Endothelial cell of umbilical vein (primary cell): ENCODE results near the gene HOXD10. TPM values are rescaled to one million over a fixed set of nuclear protein-coding genes. Genes with fewer than 3 reads are reported as not detected.

Source experiments
- BruUV-seq: library from RNA; stranded (reverse); fragments of 400-500 nt; replicated peaks from 2 replicates; lab custom pipeline; 2021; lab: Mats Ljungman, UMichigan
- CTCF ChIA-PET: fragments of 300-600, 350-600 bp; sonication (Branson Sonifier 250); formaldehyde crosslinking; loops from one replicate; lab custom pipeline; 2021; ENCODE audit warnings: antibody characterized with exemption, inconsistent platforms; lab: Charles Lee
- POLR2A ChIA-PET: fragments of 300-600, 350-600 bp; sonication (Branson Sonifier 250); formaldehyde crosslinking; loops from one replicate; lab custom pipeline; 2021; ENCODE audit warnings: antibody characterized with exemption, inconsistent platforms; lab: Charles Lee
- DNase-seq: peaks from one replicate; pipeline ENCODE4 v3.0.0-alpha.2; 2011; ENCODE audit warnings: low read depth, low spot score
- FAIRE-seq: peaks from 2 replicates; lab custom pipeline; 2011; peaks lifted over from hg19 to GRCh38; lab: Jason Lieb, UNC
- H2AFZ ChIP-seq: 2 replicates; pipeline ENCODE4 v1.6.0; 2012; ENCODE audit warnings: low read depth, low read length, control low read depth, inconsistent platforms
- H3K27ac ChIP-seq: 2 replicates; pipeline ENCODE4 v1.5.1; 2011; ENCODE audit warnings: low read depth, mild to moderate bottlenecking, control low read depth, low read length, moderate library complexity; ENCODE audit not compliant: insufficient read depth
- H3K27me3 ChIP-seq, 2 experiments: 2 replicates each; pipeline versions ENCODE4 v1.6.0 to v1.6.1; 2011; ENCODE audit warnings: low read length in 2 of 2, mixed read lengths in 1 of 2; ENCODE audit not compliant: control insufficient read depth in 2 of 2, insufficient read depth in 2 of 2
- H3K36me3 ChIP-seq, 2 experiments: 2 replicates in 1 of 2; 3 replicates in 1 of 2; pipeline ENCODE4 v1.5.1; 2011; ENCODE audit warnings: low read length in 2 of 2, mild to moderate bottlenecking in 1 of 2, moderate library complexity in 1 of 2; ENCODE audit not compliant: control insufficient read depth in 2 of 2, insufficient read depth in 2 of 2; ENCODE audit errors: extremely low read depth in 1 of 2
- H3K4me1 ChIP-seq: 3 replicates; pipeline ENCODE4 v1.5.1; 2011; ENCODE audit warnings: mild to moderate bottlenecking, low read length; ENCODE audit not compliant: control insufficient read depth, insufficient read depth; ENCODE audit errors: extremely low read depth
- H3K4me2 ChIP-seq: 2 replicates; pipeline ENCODE4 v1.6.1; 2011; ENCODE audit warnings: low read length, control low read depth, mixed read lengths; ENCODE audit not compliant: insufficient read depth
- H3K4me3 ChIP-seq, 3 experiments: fragments of 200-600 bp in 1 of 3; sonication (generic), shearing (Covaris generic) in 1 of 3; replicated peaks in 1 of 3; 2 replicates each; pipeline ENCODE4 v1.5.1; 2011 to 2016; ENCODE audit warnings: control low read depth in 3 of 3, low read length in 3 of 3, mild to moderate bottlenecking in 2 of 3, inconsistent platforms in 1 of 3, low read depth in 1 of 3, moderate library complexity in 1 of 3; ENCODE audit not compliant: insufficient read depth in 1 of 3
- H3K79me2 ChIP-seq: 2 replicates; pipeline ENCODE4 v1.6.0; 2012; ENCODE audit warnings: low read length, inconsistent platforms; ENCODE audit not compliant: control insufficient read depth, insufficient read depth
- H3K9ac ChIP-seq: replicated peaks from 2 replicates; pipeline ENCODE3; 2011; ENCODE audit warnings: low read length, control low read depth; ENCODE audit not compliant: insufficient read depth; ENCODE audit errors: extremely low read depth
- H3K9me1 ChIP-seq: replicated peaks from 3 replicates; pipeline ENCODE4 v1.6.0; 2011; ENCODE audit warnings: mild to moderate bottlenecking, low read length; ENCODE audit not compliant: control insufficient read depth, insufficient read depth; ENCODE audit errors: extremely low read depth
- H3K9me3 ChIP-seq: replicated peaks from 2 replicates; pipeline ENCODE4 v1.5.1; 2012; ENCODE audit warnings: low read length, inconsistent platforms; ENCODE audit not compliant: control insufficient read depth, insufficient read depth
- H4K20me1 ChIP-seq: replicated peaks from 2 replicates; pipeline ENCODE3; 2011; ENCODE audit warnings: mild to moderate bottlenecking, low read length; ENCODE audit not compliant: control insufficient read depth, insufficient read depth; ENCODE audit errors: extremely low read depth
- EZH2 ChIP-seq: IDR thresholded peaks from 2 replicates; pipeline ENCODE4 v1.6.1; 2012; ENCODE audit warnings: borderline replicate concordance, low read depth, mild to moderate bottlenecking, moderate library complexity, low read length, inconsistent platforms; ENCODE audit not compliant: severe bottlenecking
- FOS ChIP-seq: IDR thresholded peaks from 2 replicates; pipeline ENCODE4 v1.6.1; 2011; ENCODE audit warnings: mild to moderate bottlenecking, low read length, moderate library complexity, borderline replicate concordance; ENCODE audit not compliant: insufficient read depth
- GATA2 ChIP-seq: IDR thresholded peaks from 2 replicates; pipeline ENCODE4 v1.7.0; 2011; ENCODE audit warnings: low read depth, mild to moderate bottlenecking, moderate library complexity, mixed read lengths, low read length; ENCODE audit not compliant: insufficient read length, insufficient read depth
- JUN ChIP-seq: IDR thresholded peaks from 2 replicates; pipeline ENCODE4 v1.6.1; 2011; ENCODE audit warnings: borderline replicate concordance, low read depth; ENCODE audit not compliant: insufficient read length, insufficient read depth
- MYC ChIP-seq: IDR thresholded peaks from one replicate; pipeline ENCODE4 v1.6.1; 2011; ENCODE audit warnings: mild to moderate bottlenecking, low read depth, low read length
- POLR2A ChIP-seq: IDR thresholded peaks from 2 replicates; pipeline ENCODE4 v1.6.1; 2012; ENCODE audit warnings: low read depth, mild to moderate bottlenecking, control low read depth, low read length
- POLR2AphosphoS5 ChIP-seq: IDR thresholded peaks from 2 replicates; pipeline ENCODE4 v1.6.1; 2012; ENCODE audit warnings: low read depth, mild to moderate bottlenecking, control low read depth, low read length, moderate library complexity; ENCODE audit not compliant: insufficient read depth
- dilution Hi-C: fragments of 300-500 bp; cut with MboI; formaldehyde crosslinking; loops from one replicate; pipeline ENCODE4 v1.15.0; 2019; ENCODE audit warnings: low sequenced_read_pairs; ENCODE audit not compliant: extremely low pct_ligation_motif_present
- intact Hi-C: fragments of 100-400 bp; cut with micrococcal nuclease; formaldehyde crosslinking; loops from one replicate; pipeline ENCODE4 v1.10.0; 2022
- polyA plus RNA-seq, 4 experiments: library from polyadenylated mRNA; depleted of rRNA in 3 of 4; stranded (reverse) in 3 of 4; unstranded in 1 of 4; fragments of >200 nt; gene quantifications; 2 replicates each; pipeline versions ENCODE4 v1.2.1 to v1.2.3, GENCODE V29; 2011 to 2012; ENCODE audit warnings: missing spikeins in 1 of 4
- total RNA-seq: library from RNA; stranded (reverse); gene quantifications from 2 replicates; pipeline ENCODE4 v1.2.3, GENCODE V29; 2021
- TF ChIP-seq, protein P1 (sequence below), 2 donors: IDR thresholded peaks; 1 replicate in 1 of 2; 2 replicates in 1 of 2; pipeline ENCODE4 v1.5.1; 2011; ENCODE audit warnings: low read length in 2 of 2, mild to moderate bottlenecking in 2 of 2, moderate library complexity in 2 of 2, control low read depth in 1 of 2, inconsistent platforms in 1 of 2, low read depth in 1 of 2; ENCODE audit not compliant: insufficient read depth in 1 of 2; ENCODE audit errors: extremely low read depth in 1 of 2
- TF ChIP-seq, protein P2 (sequence below): IDR thresholded peaks from 2 replicates; pipeline ENCODE4 v1.6.1; 2011; ENCODE audit not compliant: insufficient read depth, insufficient read length

HOXD10 gene
- total and polyA plus RNA-seq, 2 donors (not counting 3 experiments of a cell fraction or from before 2014, with no cell fraction given) = not detected

DNA sequence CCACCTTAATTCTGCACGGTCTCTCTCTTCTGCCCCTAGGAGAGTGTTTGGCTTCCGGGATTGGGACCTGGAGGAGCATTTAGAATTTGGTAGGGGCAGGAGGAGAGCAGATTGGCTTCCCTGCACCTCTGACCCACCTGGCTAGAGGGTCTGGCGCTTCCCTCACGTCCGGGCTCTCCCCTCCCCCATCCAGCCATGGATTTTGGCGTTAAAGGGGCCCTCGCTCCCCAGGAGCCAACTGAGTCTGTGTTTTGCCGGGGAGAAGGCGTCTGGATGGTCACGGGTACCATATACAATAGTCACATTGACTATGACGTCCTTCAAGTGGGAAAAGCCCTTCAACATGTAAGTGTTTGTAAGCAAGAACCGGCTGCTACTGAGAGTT is 47.1 kb downstream of the HOXD10 start:
- H3K27me3 ChIP-seq = peaks cover 5 to 15% of the 10 kb centered on the region in 2 experiments

More for the DNA sequence above, 47.1 kb downstream of the HOXD10 start:
- Histone ChIP-seq H3K9me1 (no peaks in the 10 kb centered on the region), H3K79me2 (no peaks in the 10 kb centered on the region), H3K9me3 (no peaks in the 10 kb centered on the region), H3K4me3 (no peak overlapping the region), H2AFZ (no peak overlapping the region), H4K20me1 (no peaks in the 10 kb centered on the region), H3K9ac (no peak overlapping the region), H3K27ac (no peak overlapping the region), H3K36me3 (no peaks in the 10 kb centered on the region), H3K4me2 (no peak overlapping the region), H3K4me1 (peaks cover 3% of the 10 kb centered on the region)
- intact Hi-C loops (no loop called here), dilution Hi-C loops (no loop called here)
- no peak for TF ChIP-seq EZH2
- no peak for TF ChIP-seq MYC
- no peak for TF ChIP-seq GATA2
- no peak for TF ChIP-seq POLR2AphosphoS5
- no peak for TF ChIP-seq JUN
- TF ChIP-seq POLR2A = no peak
- TF ChIP-seq, protein P1, sequence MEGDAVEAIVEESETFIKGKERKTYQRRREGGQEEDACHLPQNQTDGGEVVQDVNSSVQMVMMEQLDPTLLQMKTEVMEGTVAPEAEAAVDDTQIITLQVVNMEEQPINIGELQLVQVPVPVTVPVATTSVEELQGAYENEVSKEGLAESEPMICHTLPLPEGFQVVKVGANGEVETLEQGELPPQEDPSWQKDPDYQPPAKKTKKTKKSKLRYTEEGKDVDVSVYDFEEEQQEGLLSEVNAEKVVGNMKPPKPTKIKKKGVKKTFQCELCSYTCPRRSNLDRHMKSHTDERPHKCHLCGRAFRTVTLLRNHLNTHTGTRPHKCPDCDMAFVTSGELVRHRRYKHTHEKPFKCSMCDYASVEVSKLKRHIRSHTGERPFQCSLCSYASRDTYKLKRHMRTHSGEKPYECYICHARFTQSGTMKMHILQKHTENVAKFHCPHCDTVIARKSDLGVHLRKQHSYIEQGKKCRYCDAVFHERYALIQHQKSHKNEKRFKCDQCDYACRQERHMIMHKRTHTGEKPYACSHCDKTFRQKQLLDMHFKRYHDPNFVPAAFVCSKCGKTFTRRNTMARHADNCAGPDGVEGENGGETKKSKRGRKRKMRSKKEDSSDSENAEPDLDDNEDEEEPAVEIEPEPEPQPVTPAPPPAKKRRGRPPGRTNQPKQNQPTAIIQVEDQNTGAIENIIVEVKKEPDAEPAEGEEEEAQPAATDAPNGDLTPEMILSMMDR (IDR thresholded peaks at IDR 0.05; ENCODE audit: extremely low read depth in 1 of 2, insufficient read depth in 1 of 2, low read depth in 1 of 2, low read length in 2 of 2) = no peak
- TF ChIP-seq, protein P2, sequence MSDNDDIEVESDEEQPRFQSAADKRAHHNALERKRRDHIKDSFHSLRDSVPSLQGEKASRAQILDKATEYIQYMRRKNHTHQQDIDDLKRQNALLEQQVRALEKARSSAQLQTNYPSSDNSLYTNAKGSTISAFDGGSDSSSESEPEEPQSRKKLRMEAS = no peak
- no peak for TF ChIP-seq FOS
- no TSS peak for BruUV-seq
- ChIA-PET CTCF (no interaction called here), POLR2A (no interaction called here)
- DNase-seq (no peak), FAIRE-seq (no peak)
